ENCODE data around the gene DNM2.

DNM2 gene

GRCh38 chr19:10815969-10816644 is 98.2 kb downstream of the DNM2 start:
- no peak overlapping the region for H2AFZ ChIP-seq (ENCODE audit: low read depth, low read length)
- peaks cover 2% of the 10 kb centered on the region for H3K9me3 ChIP-seq (ENCODE audit: low read length)
- no peaks in the 10 kb centered on the region for H3K4me1 ChIP-seq (ENCODE audit: insufficient read depth, low read length)
- peaks cover 42% of the 10 kb centered on the region for H3K36me3 ChIP-seq (ENCODE audit: insufficient read depth, low read length)
- H3K4me3 ChIP-seq (ENCODE audit: low read length) = no peak overlapping the region
- H3K27me3 ChIP-seq (ENCODE audit: insufficient read depth, low read length) = no peaks in the 10 kb centered on the region

- Histone ChIP-seq H3K9me3 (ENCODE audit: low read length) (peaks cover 2% of the 10 kb centered on the region), H2AFZ (ENCODE audit: low read depth, low read length) (no peak overlapping the region)
Observed at GRCh38 chr19:10816691-10817090, 98.8 kb downstream of the DNM2 start.

DNA sequence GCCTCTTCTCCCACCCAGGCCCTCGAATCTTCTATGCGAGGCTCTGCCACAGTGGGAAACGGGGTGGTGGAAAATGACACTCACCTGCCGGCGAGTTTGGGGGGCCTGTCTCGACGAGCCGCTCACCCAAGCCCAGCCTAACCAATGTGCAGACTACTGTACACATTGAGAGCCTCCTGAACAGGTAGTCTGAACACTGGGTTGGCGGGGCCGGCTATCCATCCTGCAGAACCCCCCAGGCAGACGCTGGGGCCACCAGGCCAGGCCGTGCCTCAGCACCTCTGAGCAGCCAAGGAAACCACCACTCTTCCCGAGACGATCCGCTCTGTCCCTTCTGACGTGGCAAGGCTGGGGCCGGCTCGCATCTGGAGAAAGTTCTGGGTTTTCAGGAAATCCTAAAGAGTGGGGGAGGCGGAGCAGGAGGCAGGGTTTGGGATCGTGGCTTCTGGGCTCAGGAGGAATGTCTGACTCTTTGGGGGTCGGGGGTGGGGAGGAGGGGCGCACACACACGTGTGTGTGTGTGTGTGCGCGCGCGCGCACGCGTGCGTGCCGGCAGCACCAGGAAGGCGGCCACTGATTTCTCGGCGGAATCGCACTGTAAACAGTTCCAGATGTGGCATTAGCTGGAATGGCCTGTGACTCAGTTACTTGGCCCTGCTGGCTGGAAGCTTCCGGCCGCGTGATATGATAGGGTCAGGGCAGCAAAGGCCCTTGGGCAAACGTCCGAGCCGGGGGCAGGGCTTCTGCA is 99.6 kb downstream of the DNM2 start:
- no peak overlapping the region for H2AFZ ChIP-seq (ENCODE audit: low read depth, low read length)
- H3K27me3 ChIP-seq (ENCODE audit: insufficient read depth, low read length) = no peaks in the 10 kb centered on the region
- H3K4me1 ChIP-seq (ENCODE audit: insufficient read depth, low read length) = no peaks in the 10 kb centered on the region
- peaks cover 2% of the 10 kb centered on the region for H3K9me3 ChIP-seq (ENCODE audit: low read length)
- H3K4me3 ChIP-seq (ENCODE audit: low read length) = no peak overlapping the region
- H3K36me3 ChIP-seq (ENCODE audit: insufficient read depth, low read length) = peaks cover 42% of the 10 kb centered on the region

More at GRCh38 chr19:10816691-10817090, 98.8 kb downstream of the DNM2 start:
- H3K4me1 ChIP-seq (ENCODE audit: insufficient read depth, low read length) = no peaks in the 10 kb centered on the region
- H3K27me3 ChIP-seq (ENCODE audit: insufficient read depth, low read length) = no peaks in the 10 kb centered on the region
- no peak overlapping the region for H3K4me3 ChIP-seq (ENCODE audit: low read length)
- H3K36me3 ChIP-seq (ENCODE audit: insufficient read depth, low read length) = peaks cover 40% of the 10 kb centered on the region

DNA sequence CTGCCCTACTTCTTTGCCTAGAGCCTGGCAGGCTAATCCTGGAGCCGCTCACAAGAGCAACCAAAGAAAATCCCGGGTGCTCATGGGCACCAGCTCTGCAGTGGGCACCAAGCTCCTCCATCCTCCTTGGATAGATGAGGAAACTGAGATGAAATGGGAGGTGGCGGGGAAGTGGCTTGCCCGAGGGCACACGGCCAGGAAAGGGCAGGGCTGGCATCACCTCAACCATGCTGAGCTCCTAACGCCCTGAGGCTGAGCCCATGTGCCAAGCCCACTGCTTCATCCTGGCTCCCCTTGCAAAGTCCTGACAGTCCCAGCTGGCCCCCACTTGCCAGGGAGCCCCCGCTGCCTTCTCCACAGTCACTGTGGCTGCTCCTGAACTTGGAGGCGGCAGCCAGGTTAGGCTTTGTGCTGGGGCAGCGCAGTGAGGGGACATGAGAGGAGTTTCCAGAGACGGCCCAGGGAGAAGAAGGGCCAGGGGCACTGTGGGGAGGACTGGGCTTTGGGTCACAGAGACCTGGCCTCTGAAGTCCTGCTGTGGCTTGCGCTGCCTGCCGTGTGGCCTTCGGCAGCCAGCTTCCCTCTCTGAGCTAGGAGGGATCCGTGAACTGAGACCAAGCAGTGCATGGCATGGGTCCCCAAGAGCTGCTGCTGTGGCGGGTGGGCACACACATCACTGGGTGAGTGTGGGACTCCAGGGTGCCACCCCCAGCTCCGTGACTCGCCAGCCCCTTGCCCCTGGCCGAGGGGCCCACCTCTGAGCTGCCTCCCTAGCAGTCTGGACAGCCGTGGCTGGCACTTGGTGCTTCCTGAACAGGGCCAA is 100.6 kb downstream of the DNM2 start:
- no peak overlapping the region for H3K4me3 ChIP-seq (ENCODE audit: low read length)
- peaks cover 42% of the 10 kb centered on the region for H3K36me3 ChIP-seq (ENCODE audit: insufficient read depth, low read length)
- no peaks in the 10 kb centered on the region for H3K4me1 ChIP-seq (ENCODE audit: insufficient read depth, low read length)

GRCh38 chr19:10819124-10820060 is 101.5 kb downstream of the DNM2 start:
- H3K9me3 ChIP-seq (ENCODE audit: low read length) = peaks cover 2% of the 10 kb centered on the region
- H2AFZ ChIP-seq (ENCODE audit: low read depth, low read length) = no peak overlapping the region
- no peaks in the 10 kb centered on the region for H3K27me3 ChIP-seq (ENCODE audit: insufficient read depth, low read length)
- H3K36me3 ChIP-seq (ENCODE audit: insufficient read depth, low read length) = peaks cover 48% of the 10 kb centered on the region
- no peak overlapping the region for H3K4me3 ChIP-seq (ENCODE audit: low read length)
- H3K4me1 ChIP-seq (ENCODE audit: insufficient read depth, low read length) = no peaks in the 10 kb centered on the region

More for the DNA sequence above, 100.6 kb downstream of the DNM2 start:
- Histone ChIP-seq H3K27me3 (ENCODE audit: insufficient read depth, low read length) (no peaks in the 10 kb centered on the region), H2AFZ (ENCODE audit: low read depth, low read length) (no peak overlapping the region), H3K9me3 (ENCODE audit: low read length) (peaks cover 2% of the 10 kb centered on the region)

- peaks cover 2% of the 10 kb centered on the region for H3K9me3 ChIP-seq (ENCODE audit: low read length)
- no peaks in the 10 kb centered on the region for H3K4me1 ChIP-seq (ENCODE audit: insufficient read depth, low read length)
- peaks cover 55% of the 10 kb centered on the region for H3K36me3 ChIP-seq (ENCODE audit: insufficient read depth, low read length)
- no peaks in the 10 kb centered on the region for H3K27me3 ChIP-seq (ENCODE audit: insufficient read depth, low read length)
- no peak overlapping the region for H3K4me3 ChIP-seq (ENCODE audit: low read length)
- no peak overlapping the region for H2AFZ ChIP-seq (ENCODE audit: low read depth, low read length)
Observed at GRCh38 chr19:10820173-10820572, 102.3 kb downstream of the DNM2 start.

GRCh38 chr19:10823690-10824089 is 105.8 kb downstream of the DNM2 start:
- Histone ChIP-seq H3K4me1 (ENCODE audit: insufficient read depth, low read length) (no peaks in the 10 kb centered on the region), H3K36me3 (ENCODE audit: insufficient read depth, low read length) (peaks cover 52% of the 10 kb centered on the region), H3K4me3 (ENCODE audit: low read length) (no peak overlapping the region), H3K9me3 (ENCODE audit: low read length) (peaks cover 2% of the 10 kb centered on the region), H3K27me3 (ENCODE audit: insufficient read depth, low read length) (no peaks in the 10 kb centered on the region), H2AFZ (ENCODE audit: low read depth, low read length) (no peak overlapping the region)

- Histone ChIP-seq H3K9me3 (ENCODE audit: low read length) (no peaks in the 10 kb centered on the region), H3K4me1 (ENCODE audit: insufficient read depth, low read length) (no peaks in the 10 kb centered on the region), H3K4me3 (ENCODE audit: low read length) (no peak overlapping the region), H2AFZ (ENCODE audit: low read depth, low read length) (no peak overlapping the region), H3K27me3 (ENCODE audit: insufficient read depth, low read length) (no peaks in the 10 kb centered on the region), H3K36me3 (ENCODE audit: insufficient read depth, low read length) (peaks cover 51% of the 10 kb centered on the region)
Observed at GRCh38 chr19:10826231-10826630, 108.4 kb downstream of the DNM2 start.

DNA sequence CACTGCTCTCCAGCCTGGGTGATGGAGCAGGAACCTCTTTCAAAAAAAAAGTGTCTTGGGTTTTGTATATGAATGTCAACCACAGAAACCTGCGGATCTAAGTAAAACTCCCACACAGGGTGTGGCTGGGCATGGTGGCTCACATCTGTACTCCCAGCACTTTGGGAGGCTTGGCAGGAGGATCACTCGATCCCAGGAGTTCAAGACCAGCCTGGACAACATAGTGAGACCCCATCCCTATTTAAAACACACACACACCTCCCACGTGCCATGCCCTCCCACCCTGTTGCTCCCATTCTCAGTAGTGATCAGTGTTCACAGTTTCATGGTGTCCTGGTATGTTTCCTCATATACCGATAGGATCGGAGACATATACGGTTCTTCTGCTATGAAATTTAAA is 109.0 kb downstream of the DNM2 start:
- Histone ChIP-seq H3K4me3 (ENCODE audit: low read length) (no peak overlapping the region), H3K9me3 (ENCODE audit: low read length) (no peaks in the 10 kb centered on the region), H3K4me1 (ENCODE audit: insufficient read depth, low read length) (no peaks in the 10 kb centered on the region), H2AFZ (ENCODE audit: low read depth, low read length) (no peak overlapping the region), H3K27me3 (ENCODE audit: insufficient read depth, low read length) (no peaks in the 10 kb centered on the region), H3K36me3 (ENCODE audit: insufficient read depth, low read length) (peaks cover 52% of the 10 kb centered on the region)

GRCh38 chr19:10828981-10829821 is 111.3 kb downstream of the DNM2 start:
- Histone ChIP-seq H3K4me3 (ENCODE audit: low read length) (no peak overlapping the region), H3K36me3 (ENCODE audit: insufficient read depth, low read length) (peaks cover 53% of the 10 kb centered on the region), H3K4me1 (ENCODE audit: insufficient read depth, low read length) (no peaks in the 10 kb centered on the region), H2AFZ (ENCODE audit: low read depth, low read length) (no peak overlapping the region), H3K9me3 (ENCODE audit: low read length) (no peaks in the 10 kb centered on the region), H3K27me3 (ENCODE audit: insufficient read depth, low read length) (no peaks in the 10 kb centered on the region)

DNA sequence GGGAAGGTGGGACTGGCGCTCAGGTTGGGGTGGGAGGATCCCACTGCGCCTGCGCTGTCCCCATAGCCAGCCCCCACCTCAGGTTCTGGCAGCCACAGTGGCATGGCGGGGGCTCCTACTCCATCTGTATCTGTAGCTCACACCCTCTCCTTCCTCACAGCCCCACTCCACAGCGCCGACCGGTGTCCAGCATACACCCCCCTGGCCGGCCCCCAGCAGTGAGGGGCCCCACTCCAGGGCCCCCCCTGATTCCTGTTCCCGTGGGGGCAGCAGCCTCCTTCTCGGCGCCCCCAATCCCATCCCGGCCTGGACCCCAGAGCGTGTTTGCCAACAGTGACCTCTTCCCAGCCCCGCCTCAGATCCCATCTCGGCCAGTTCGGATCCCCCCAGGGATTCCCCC is 112.1 kb downstream of the DNM2 start:
- H3K9me3 ChIP-seq (ENCODE audit: low read length) = no peaks in the 10 kb centered on the region
- no peak overlapping the region for H3K4me3 ChIP-seq (ENCODE audit: low read length)
- H2AFZ ChIP-seq (ENCODE audit: low read depth, low read length) = no peak overlapping the region
- H3K36me3 ChIP-seq (ENCODE audit: insufficient read depth, low read length) = peaks cover 51% of the 10 kb centered on the region
- H3K4me1 ChIP-seq (ENCODE audit: insufficient read depth, low read length) = no peaks in the 10 kb centered on the region
- H3K27me3 ChIP-seq (ENCODE audit: insufficient read depth, low read length) = no peaks in the 10 kb centered on the region

- Histone ChIP-seq H3K4me1 (ENCODE audit: insufficient read depth, low read length) (no peaks in the 10 kb centered on the region), H3K4me3 (ENCODE audit: low read length) (no peak overlapping the region), H3K27me3 (ENCODE audit: insufficient read depth, low read length) (no peaks in the 10 kb centered on the region), H3K9me3 (ENCODE audit: low read length) (no peaks in the 10 kb centered on the region), H3K36me3 (ENCODE audit: insufficient read depth, low read length) (peaks cover 52% of the 10 kb centered on the region), H2AFZ (ENCODE audit: low read depth, low read length) (no peak overlapping the region)
Observed at GRCh38 chr19:10830370-10830769, 112.5 kb downstream of the DNM2 start.

Measured in neuron (in vitro differentiated cells).